GM18951 (cell line): Measurements from ENCODE around the gene SCYGR1.
"Not testable (repeated sequence)": the region's sequence is repeated elsewhere in the genome, so short reads cannot be mapped to it uniquely, and the experiment has no call there.

Source experiments
- POLR2A ChIP-seq: IDR thresholded peaks from 4 replicates; pipeline ENCODE4 v1.6.1; 2011; ENCODE audit warnings: mild to moderate bottlenecking; ENCODE audit not compliant: insufficient read length, insufficient read depth; ENCODE audit errors: extremely low read depth
- in situ Hi-C: fragments of 300-500 bp; cut with MboI; formaldehyde crosslinking; loops from one replicate; pipeline ENCODE4 v1.12.0; 2022; ENCODE audit warnings: low sequenced_read_pairs, mixed read lengths, inconsistent platforms; ENCODE audit not compliant: unreplicated experiment

Gene SCYGR1

GRCh38 chr2:227394401-227394800, 6.7 kb upstream of the SCYGR1 start:
- TF ChIP-seq POLR2A, result no peak
- in situ Hi-C loops, result no loop called here

GRCh38 chr2:227390468-227391256, 2.9 kb upstream of the SCYGR1 start:
- in situ Hi-C loops, result no loop called here
- TF ChIP-seq POLR2A, result no peak

GRCh38 chr2:227389661-227390060, 1.9 kb upstream of the SCYGR1 start:
- no peak for TF ChIP-seq POLR2A
- in situ Hi-C loops, result no loop called here

- TF ChIP-seq POLR2A, result no peak
- in situ Hi-C loops, result no loop called here
Observed at GRCh38 chr2:227389231-227389630, 1.5 kb upstream of the SCYGR1 start.

GRCh38 chr2:227388537-227389011, 825 bp upstream of the SCYGR1 start:
- in situ Hi-C loops, result no loop called here
- TF ChIP-seq POLR2A, result no peak

- TF ChIP-seq POLR2A, result no peak
- in situ Hi-C loops, result no loop called here
Observed at GRCh38 chr2:227386630-227387029, 1.1 kb downstream of the SCYGR1 start.

- no peak for TF ChIP-seq POLR2A
- in situ Hi-C loops, result no loop called here
Observed at GRCh38 chr2:227383686-227384085, 4.1 kb downstream of the SCYGR1 start.

- in situ Hi-C loops, result not testable (repeated sequence)
Observed at GRCh38 chr2:227382241-227382835, 5.4 kb downstream of the SCYGR1 start.

GRCh38 chr2:227379095-227379494, 8.7 kb downstream of the SCYGR1 start, which contains the start of gene TM4SF20:
Gene TM4SF20, minus strand, starts transcription at chr2:227379306. Its CDS starts 38 bp downstream, at chr2:227379268.
- in situ Hi-C loops, result no loop called here
- TF ChIP-seq POLR2A, result no peak

GRCh38 chr2:227378371-227378782, 9.4 kb downstream of the SCYGR1 start:
- no peak for TF ChIP-seq POLR2A
- in situ Hi-C loops, result no loop called here

- TF ChIP-seq POLR2A, result no peak
- in situ Hi-C loops, result no loop called here
Observed at GRCh38 chr2:227377467-227378351, 10.0 kb downstream of the SCYGR1 start.

GRCh38 chr2:227376656-227377396, 10.9 kb downstream of the SCYGR1 start:
- TF ChIP-seq POLR2A, result no peak
- in situ Hi-C loops, result no loop called here

- in situ Hi-C loops, result no loop called here
- TF ChIP-seq POLR2A, result no peak
Observed at GRCh38 chr2:227374158-227374557, 13.6 kb downstream of the SCYGR1 start.

- TF ChIP-seq POLR2A, result no peak
- in situ Hi-C loops, result no loop called here
Observed at GRCh38 chr2:227373389-227373788, 14.4 kb downstream of the SCYGR1 start.
